Effector memory CD8-positive, alpha-beta T cell (primary cell): Measurements from ENCODE around the gene MKRN2OS.
A peak's percentile ranks its signal among the peaks of the same experiment; 100 is the strongest.

Source experiments
- ATAC-seq: fragments of 150-1000 bp; cut with Tn5 transposase; replicated peaks from 2 replicates; pipeline ENCODE4 v1.10.0; 2021; ENCODE audit warnings: mild to moderate bottlenecking, moderate library complexity
- DNase-seq, 3 experiments: peaks; one replicate each; pipeline ENCODE4 v3.0.0; 2021
- H3K27ac Mint-ChIP-seq, 2 donors: one replicate each; pipeline ENCODE4 v1.8.0; 2022; ENCODE audit warnings: mild to moderate bottlenecking in 2 of 2, mixed read lengths in 2 of 2, moderate library complexity in 2 of 2
- H3K27me3 Mint-ChIP-seq, 2 donors: one replicate each; pipeline ENCODE4 v1.8.0; 2022; ENCODE audit warnings: mixed read lengths in 2 of 2
- H3K36me3 Mint-ChIP-seq: one replicate; pipeline ENCODE4 v1.8.0; 2022; ENCODE audit warnings: mild to moderate bottlenecking, moderate library complexity, mixed read lengths; ENCODE audit not compliant: insufficient read depth
- H3K4me1 Mint-ChIP-seq, 2 donors: one replicate each; pipeline ENCODE4 v1.8.0; 2022; ENCODE audit warnings: low read depth in 2 of 2, mixed read lengths in 2 of 2
- H3K4me3 Mint-ChIP-seq, 2 donors: one replicate each; pipeline ENCODE4 v1.8.0; 2022; ENCODE audit warnings: mild to moderate bottlenecking in 2 of 2, mixed read lengths in 2 of 2, moderate library complexity in 2 of 2
- H3K9me3 Mint-ChIP-seq, 2 donors: one replicate each; pipeline ENCODE4 v1.8.0; 2022; ENCODE audit warnings: mixed read lengths in 2 of 2

The MKRN2OS gene

DNA sequence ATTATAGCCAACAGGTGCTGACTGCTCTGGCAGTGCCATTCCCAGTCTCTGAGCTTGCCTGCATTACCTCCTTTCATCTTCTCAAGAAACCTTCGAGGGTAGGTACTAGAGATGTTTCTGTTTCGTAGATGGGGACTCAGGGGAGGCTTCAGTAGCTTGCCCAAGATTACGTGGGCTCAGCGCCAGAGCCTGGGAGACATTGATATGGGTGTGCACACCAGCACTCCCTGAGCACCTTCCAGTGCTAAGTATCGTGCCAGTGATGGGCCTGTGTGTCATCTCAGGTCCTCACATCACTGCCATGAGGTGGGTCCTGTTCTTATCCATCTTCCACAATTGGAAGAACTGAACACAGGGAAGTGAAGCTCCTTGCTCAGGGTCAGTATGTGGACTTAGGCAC, 45.8 kb downstream of the MKRN2OS start:
- H3K4me3 Mint-ChIP-seq = no peak overlapping the region
- no peaks in the 10 kb centered on the region for H3K4me1 Mint-ChIP-seq
- ATAC-seq = no peak
- H3K27ac Mint-ChIP-seq = no peak overlapping the region
- no peaks in the 10 kb centered on the region for H3K9me3 Mint-ChIP-seq
- no peaks in the 10 kb centered on the region for H3K27me3 Mint-ChIP-seq
- DNase-seq = no peak
- peaks cover 13% of the 10 kb centered on the region for H3K36me3 Mint-ChIP-seq

DNA sequence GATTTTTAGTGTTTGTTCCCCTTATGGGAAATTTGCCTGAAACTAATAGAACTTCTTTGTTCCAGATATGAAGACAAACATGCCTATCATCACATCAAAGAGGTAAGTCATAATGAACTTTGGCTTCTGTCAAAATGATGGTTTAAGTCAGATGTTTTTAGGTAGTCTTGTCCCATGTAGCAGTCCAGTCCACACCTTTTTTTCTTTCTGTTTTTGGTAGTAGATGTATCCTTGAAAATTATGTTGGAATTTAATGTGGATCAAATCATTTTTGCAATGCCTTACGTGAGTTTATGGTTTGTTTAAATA, 48.9 kb downstream of the MKRN2OS start:
- Mint-ChIP-seq H3K27me3 (no peaks in the 10 kb centered on the region), H3K9me3 (no peaks in the 10 kb centered on the region), H3K36me3 (peaks cover 6% of the 10 kb centered on the region), H3K27ac (peak overlapping the region in 1 of 2 donors; percentile 53), H3K4me3 (no peak overlapping the region), H3K4me1 (no peaks in the 10 kb centered on the region)
- DNase-seq (no peak), ATAC-seq (no peak)

DNA sequence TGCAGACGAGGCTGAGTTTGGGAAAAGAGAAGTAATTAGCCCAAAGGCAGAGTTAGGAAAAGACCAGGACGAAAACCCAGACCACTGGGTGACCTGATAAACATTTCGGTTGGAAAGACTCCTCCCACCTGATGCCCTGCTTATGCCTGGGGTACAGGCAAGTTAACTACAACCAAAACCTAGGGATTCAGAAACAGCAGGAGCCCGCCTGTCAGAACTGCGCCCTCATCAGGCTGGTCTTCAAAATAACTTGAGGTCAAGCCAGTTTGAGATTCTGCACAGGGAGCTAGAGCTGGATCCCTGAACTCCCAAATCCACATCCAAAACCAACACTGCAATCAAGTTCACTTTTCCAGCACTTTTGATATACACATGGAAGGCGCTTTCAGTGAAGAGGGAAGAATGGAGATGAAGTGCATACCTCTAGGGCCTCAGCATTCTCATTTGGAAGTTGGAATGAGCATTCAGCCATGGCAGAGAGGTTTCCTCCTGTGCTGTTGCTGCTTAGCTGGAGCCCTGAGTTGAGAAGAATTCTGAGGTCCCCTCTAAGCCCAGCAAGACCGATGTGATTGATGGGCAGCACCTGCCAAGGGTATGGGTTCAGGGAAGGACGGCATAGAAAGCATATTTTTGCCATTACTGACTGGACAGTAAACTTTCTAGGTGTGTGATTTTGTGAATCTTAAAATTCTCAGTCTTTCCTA, 49.4 kb downstream of the MKRN2OS start:
- no peak for ATAC-seq
- Mint-ChIP-seq H3K27me3 (no peaks in the 10 kb centered on the region), H3K4me3 (no peak overlapping the region), H3K27ac (no peak overlapping the region), H3K9me3 (no peaks in the 10 kb centered on the region), H3K4me1 (no peaks in the 10 kb centered on the region), H3K36me3 (peaks cover 11% of the 10 kb centered on the region)
- no peak for DNase-seq

DNA sequence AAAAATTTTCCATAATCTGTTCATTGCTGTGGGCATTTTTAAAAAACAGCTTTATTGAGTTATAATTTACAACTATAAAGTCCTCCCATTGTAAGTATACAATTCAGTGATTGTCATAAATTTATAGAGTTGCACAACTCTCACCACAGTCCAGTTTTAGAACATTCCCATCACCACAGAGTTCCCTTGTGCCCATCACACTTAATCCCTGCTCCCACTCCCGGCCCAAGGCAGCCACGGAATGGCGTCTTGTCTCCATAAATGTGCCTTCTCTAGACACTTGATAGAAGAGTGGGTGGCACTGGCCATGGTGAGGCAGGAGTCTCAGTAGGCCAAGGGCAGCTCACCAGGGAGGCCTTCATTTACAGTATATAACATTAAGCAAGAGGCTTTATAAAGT, 54.8 kb downstream of the MKRN2OS start:
- Mint-ChIP-seq H3K4me3 (no peak overlapping the region), H3K27me3 (no peaks in the 10 kb centered on the region), H3K36me3 (peaks cover 15% of the 10 kb centered on the region), H3K4me1 (peaks cover 0 to 8% of the 10 kb centered on the region in 2 donors), H3K27ac (no peak overlapping the region), H3K9me3 (no peaks in the 10 kb centered on the region)
- no peak for ATAC-seq
- no peak for DNase-seq

DNA sequence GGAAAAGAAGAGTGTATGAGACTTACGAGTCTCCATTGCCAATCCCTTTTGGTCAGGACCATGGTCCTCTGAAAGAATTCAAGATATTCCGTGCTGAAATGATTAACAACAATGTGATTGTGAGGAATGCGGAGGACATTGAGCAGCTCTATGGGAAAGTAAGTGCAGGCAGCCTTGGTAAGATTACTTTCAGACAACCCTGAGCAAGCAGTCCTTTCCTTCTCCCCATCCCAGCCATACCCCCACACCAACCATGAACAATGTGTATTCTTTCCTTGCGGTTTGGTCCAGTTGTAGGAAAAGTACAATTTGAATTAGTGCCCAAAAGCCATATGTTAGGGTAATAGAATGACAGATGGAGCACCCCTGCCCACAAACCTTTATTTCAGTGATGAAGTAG, 55.5 kb downstream of the MKRN2OS start:
- Mint-ChIP-seq H3K27ac (no peak overlapping the region), H3K36me3 (peaks cover 16% of the 10 kb centered on the region), H3K27me3 (no peaks in the 10 kb centered on the region), H3K9me3 (no peaks in the 10 kb centered on the region), H3K4me3 (no peak overlapping the region), H3K4me1 (peaks cover 4 to 11% of the 10 kb centered on the region in 2 donors)
- DNase-seq = no peak
- ATAC-seq = no peak
